ENCODE results near the gene PARD3B. TPM values are rescaled to one million over a fixed set of nuclear protein-coding genes. Genes with fewer than 3 reads are reported as not detected.

PARD3B gene
- total RNA-seq, 2 donors from 2014 or later, result 0.52 TPM; not detected in 1

GRCh38 chr2:204586444-204587180 lies 41.3 kb downstream of the PARD3B start:
- no peak for ATAC-seq
- Mint-ChIP-seq H3K9me3 (peaks cover 6% of the 10 kb centered on the region), H3K36me3 (peaks cover 5% of the 10 kb centered on the region)

GRCh38 chr2:204590063-204590462 lies 44.8 kb downstream of the PARD3B start:
- Mint-ChIP-seq H3K27me3 (no peaks in the 10 kb centered on the region), H3K9me3 (peaks cover 6% of the 10 kb centered on the region), H3K4me1 (ENCODE audit: low read depth in 2 of 2) (no peaks in the 10 kb centered on the region), H3K36me3 (peaks cover 5% of the 10 kb centered on the region), H3K4me3 (no peak overlapping the region), H3K27ac (no peak overlapping the region)
- ATAC-seq (no peak), DNase-seq (ENCODE audit: low spot score) (no peak)

More at GRCh38 chr2:204586444-204587180, 41.3 kb downstream of the PARD3B start:
- DNase-seq (ENCODE audit: low spot score), result no peak
- H3K4me3 Mint-ChIP-seq, result no peak overlapping the region
- H3K4me1 Mint-ChIP-seq (ENCODE audit: low read depth in 2 of 2), result no peaks in the 10 kb centered on the region
- H3K27ac Mint-ChIP-seq, result no peak overlapping the region
- no peaks in the 10 kb centered on the region for H3K27me3 Mint-ChIP-seq

- ATAC-seq, result no peak
- no peak overlapping the region for H3K4me3 Mint-ChIP-seq
- peaks cover 6% of the 10 kb centered on the region for H3K9me3 Mint-ChIP-seq
Measured at GRCh38 chr2:204591225-204591624, 46.0 kb downstream of the PARD3B start.

GRCh38 chr2:204604061-204604460 lies 58.8 kb downstream of the PARD3B start:
- no peak overlapping the region for H3K27ac Mint-ChIP-seq
- H3K4me1 Mint-ChIP-seq (ENCODE audit: low read depth in 2 of 2), result no peaks in the 10 kb centered on the region
- H3K36me3 Mint-ChIP-seq, result no peaks in the 10 kb centered on the region
- peaks cover 0 to 2% of the 10 kb centered on the region in 2 donors for H3K27me3 Mint-ChIP-seq
- no peak overlapping the region for H3K4me3 Mint-ChIP-seq
- H3K9me3 Mint-ChIP-seq, result peaks cover 8% of the 10 kb centered on the region
- ATAC-seq, result no peak
- no peak for DNase-seq (ENCODE audit: low spot score)

More at GRCh38 chr2:204591225-204591624, 46.0 kb downstream of the PARD3B start:
- Mint-ChIP-seq H3K27ac (no peak overlapping the region), H3K36me3 (peaks cover 5% of the 10 kb centered on the region), H3K27me3 (no peaks in the 10 kb centered on the region), H3K4me1 (ENCODE audit: low read depth in 2 of 2) (no peaks in the 10 kb centered on the region)
- DNase-seq (ENCODE audit: low spot score), result no peak

GRCh38 chr2:204608237-204608939 lies 63.1 kb downstream of the PARD3B start:
- H3K36me3 Mint-ChIP-seq, result no peaks in the 10 kb centered on the region
- no peaks in the 10 kb centered on the region for H3K4me1 Mint-ChIP-seq (ENCODE audit: low read depth in 2 of 2)
- ATAC-seq (no peak), DNase-seq (ENCODE audit: low spot score) (no peak)
- peaks cover 0 to 5% of the 10 kb centered on the region in 2 donors for H3K27me3 Mint-ChIP-seq
- H3K27ac Mint-ChIP-seq, result no peak overlapping the region
- no peak overlapping the region for H3K4me3 Mint-ChIP-seq
- H3K9me3 Mint-ChIP-seq, result peaks cover 3% of the 10 kb centered on the region

GRCh38 chr2:204611017-204611631 lies 65.8 kb downstream of the PARD3B start:
- H3K4me1 Mint-ChIP-seq (ENCODE audit: low read depth in 2 of 2), result no peaks in the 10 kb centered on the region
- H3K27ac Mint-ChIP-seq, result no peak overlapping the region

GRCh38 chr2:204611764-204612163 lies 66.5 kb downstream of the PARD3B start:
- Mint-ChIP-seq H3K27me3 (peaks cover 0 to 5% of the 10 kb centered on the region in 2 donors), H3K36me3 (no peaks in the 10 kb centered on the region), H3K27ac (no peak overlapping the region), H3K9me3 (no peaks in the 10 kb centered on the region), H3K4me1 (ENCODE audit: low read depth in 2 of 2) (no peaks in the 10 kb centered on the region), H3K4me3 (no peak overlapping the region)
- ATAC-seq, result no peak
- no peak for DNase-seq (ENCODE audit: low spot score)

More at GRCh38 chr2:204611017-204611631, 65.8 kb downstream of the PARD3B start:
- Mint-ChIP-seq H3K4me3 (no peak overlapping the region), H3K27me3 (peaks cover 0 to 5% of the 10 kb centered on the region in 2 donors), H3K36me3 (no peaks in the 10 kb centered on the region), H3K9me3 (no peaks in the 10 kb centered on the region)
- DNase-seq (ENCODE audit: low spot score) (no peak), ATAC-seq (no peak)

DNA sequence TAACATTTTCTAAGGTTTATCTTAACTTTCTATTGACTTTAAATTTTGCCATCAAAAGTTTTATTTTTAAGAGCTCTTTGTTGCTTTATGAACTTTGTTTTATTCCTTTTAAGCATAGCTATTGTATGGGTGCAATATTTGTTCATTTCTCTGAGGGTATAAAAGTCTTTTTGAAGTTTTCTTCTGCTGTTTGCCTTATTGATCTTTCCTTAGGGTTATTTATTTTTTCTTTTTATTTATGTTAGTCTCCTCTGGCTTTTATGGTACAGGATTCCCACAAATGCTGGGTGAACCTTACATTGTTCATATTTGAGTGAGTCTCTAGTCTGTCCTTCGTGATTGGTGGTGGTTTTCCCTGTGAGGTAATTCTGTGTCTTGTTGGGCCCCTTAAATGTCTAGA lies 68.4 kb downstream of the PARD3B start:
- DNase-seq (ENCODE audit: low spot score) (no peak), ATAC-seq (no peak)
- H3K36me3 Mint-ChIP-seq, result no peaks in the 10 kb centered on the region
- H3K27ac Mint-ChIP-seq, result no peak overlapping the region
- no peaks in the 10 kb centered on the region for H3K4me1 Mint-ChIP-seq (ENCODE audit: low read depth in 2 of 2)
- H3K9me3 Mint-ChIP-seq, result no peaks in the 10 kb centered on the region
- H3K4me3 Mint-ChIP-seq, result no peak overlapping the region
- H3K27me3 Mint-ChIP-seq, result peaks cover 0 to 3% of the 10 kb centered on the region in 2 donors

DNA sequence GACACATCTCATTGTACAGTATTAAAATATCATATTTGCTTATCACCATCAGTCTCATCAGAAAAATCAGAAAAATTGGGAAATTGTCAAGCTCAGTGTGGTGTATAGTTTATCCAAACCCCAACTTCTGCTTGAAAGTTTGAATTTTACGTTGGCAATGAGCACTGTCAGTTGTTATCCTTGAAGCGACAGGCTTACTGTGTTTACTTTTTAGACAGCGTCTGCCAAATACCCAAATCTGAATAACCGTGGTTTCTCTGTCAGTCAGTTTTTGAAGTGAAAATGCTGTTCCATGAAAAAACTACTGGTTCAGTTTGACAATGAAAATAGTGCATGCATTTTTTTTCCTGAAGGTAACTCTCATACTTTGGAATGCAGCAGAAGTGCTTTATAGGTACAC lies 70.2 kb downstream of the PARD3B start:
- no peaks in the 10 kb centered on the region for H3K36me3 Mint-ChIP-seq
- no peaks in the 10 kb centered on the region for H3K4me1 Mint-ChIP-seq (ENCODE audit: low read depth in 2 of 2)
- H3K27ac Mint-ChIP-seq, result no peak overlapping the region
- H3K27me3 Mint-ChIP-seq, result peaks cover 0 to 3% of the 10 kb centered on the region in 2 donors
- H3K4me3 Mint-ChIP-seq, result no peak overlapping the region
- ATAC-seq (no peak), DNase-seq (ENCODE audit: low spot score) (no peak)
- H3K9me3 Mint-ChIP-seq, result no peaks in the 10 kb centered on the region

GRCh38 chr2:204625135-204625534 lies 79.9 kb downstream of the PARD3B start:
- Mint-ChIP-seq H3K27ac (no peak overlapping the region), H3K36me3 (no peaks in the 10 kb centered on the region), H3K4me1 (ENCODE audit: low read depth in 2 of 2) (no peaks in the 10 kb centered on the region), H3K9me3 (no peaks in the 10 kb centered on the region), H3K4me3 (no peak overlapping the region), H3K27me3 (peaks cover 0 to 4% of the 10 kb centered on the region in 2 donors)
- DNase-seq (ENCODE audit: low spot score), result no peak
- ATAC-seq, result no peak

- H3K9me3 Mint-ChIP-seq, result no peaks in the 10 kb centered on the region
- no peak overlapping the region for H3K27ac Mint-ChIP-seq
- peaks cover 2 to 6% of the 10 kb centered on the region in 2 donors for H3K27me3 Mint-ChIP-seq
- H3K4me3 Mint-ChIP-seq, result no peak overlapping the region
- no peak for ATAC-seq
- DNase-seq (ENCODE audit: low spot score), result no peak
- H3K36me3 Mint-ChIP-seq, result no peaks in the 10 kb centered on the region
- H3K4me1 Mint-ChIP-seq (ENCODE audit: low read depth in 2 of 2), result no peaks in the 10 kb centered on the region
Measured at GRCh38 chr2:204628926-204629712, 83.8 kb downstream of the PARD3B start.

- Mint-ChIP-seq H3K36me3 (no peaks in the 10 kb centered on the region), H3K4me1 (ENCODE audit: low read depth in 2 of 2) (no peaks in the 10 kb centered on the region), H3K27ac (no peak overlapping the region), H3K4me3 (no peak overlapping the region), H3K27me3 (peaks cover 0 to 6% of the 10 kb centered on the region in 2 donors), H3K9me3 (no peaks in the 10 kb centered on the region)
- ATAC-seq (no peak), DNase-seq (ENCODE audit: low spot score) (no peak)
Measured at GRCh38 chr2:204632410-204632809, 87.1 kb downstream of the PARD3B start.

DNA sequence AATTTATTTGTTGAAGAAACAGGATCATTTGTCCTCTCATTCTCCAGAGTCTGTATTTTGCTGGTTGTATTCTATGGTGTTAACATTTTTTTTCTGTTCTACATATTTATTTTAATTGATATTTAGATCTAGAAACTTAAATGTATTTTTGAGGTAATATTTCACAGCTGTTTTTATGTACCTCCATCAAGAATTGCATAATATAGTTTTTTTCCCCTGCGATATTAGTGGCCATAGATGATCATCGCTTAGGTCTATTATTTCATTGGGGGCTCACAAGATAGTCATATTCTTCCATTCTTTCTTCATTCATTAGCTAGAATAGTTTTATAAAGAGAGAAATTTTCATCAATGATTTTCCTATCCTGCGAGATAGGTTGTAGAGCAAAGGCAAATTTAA lies 89.3 kb downstream of the PARD3B start:
- no peak overlapping the region for H3K4me3 Mint-ChIP-seq
- H3K4me1 Mint-ChIP-seq (ENCODE audit: low read depth in 2 of 2), result no peaks in the 10 kb centered on the region
- H3K27ac Mint-ChIP-seq, result no peak overlapping the region
- no peaks in the 10 kb centered on the region for H3K36me3 Mint-ChIP-seq
- ATAC-seq (no peak), DNase-seq (ENCODE audit: low spot score) (no peak)
- peaks cover 0 to 6% of the 10 kb centered on the region in 2 donors for H3K27me3 Mint-ChIP-seq
- no peaks in the 10 kb centered on the region for H3K9me3 Mint-ChIP-seq

All from natural killer cell treated with Interleukin-12 subunit alpha and Interleukin-12 subunit beta and Interleukin-15 and Interleukin-18, amount 100 ng/mL, for 72 hours (primary cell).